ENCODE data around the gene MRPL37.

MRPL37 gene

DNA sequence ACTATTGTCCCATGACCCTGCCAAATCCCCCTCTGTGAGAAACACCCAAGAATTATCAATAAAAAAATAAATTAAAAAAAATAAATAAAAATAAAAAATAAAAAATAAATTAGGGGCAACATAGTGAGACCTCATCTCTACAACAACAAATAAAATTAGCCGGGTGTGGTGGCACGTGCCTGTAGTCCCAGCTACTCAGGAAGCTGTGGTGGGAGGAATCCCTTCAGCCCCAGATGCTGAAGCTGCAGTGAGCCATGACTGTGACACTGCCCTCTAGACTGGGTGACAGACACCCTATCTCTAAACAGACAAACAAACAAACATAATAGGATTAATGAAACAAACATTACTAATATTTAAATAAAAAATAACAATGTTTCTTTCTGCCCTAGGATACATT lies 34.3 kb downstream of the MRPL37 start:
- no peaks in the 10 kb centered on the region for H3K9me3 ChIP-seq (ENCODE audit: insufficient read depth, low read depth, low read length)
- peaks cover 34% of the 10 kb centered on the region for H3K36me3 ChIP-seq (ENCODE audit: insufficient read depth, low read depth, low read length)
- no peak overlapping the region for H3K4me3 ChIP-seq (ENCODE audit: low read length)
- no peak overlapping the region for H3K27ac ChIP-seq (ENCODE audit: low read length)
- no peaks in the 10 kb centered on the region for H3K4me1 ChIP-seq (ENCODE audit: insufficient read depth, low read length)
- no peaks in the 10 kb centered on the region for H3K27me3 ChIP-seq (ENCODE audit: insufficient read depth, low read length)
- no peak overlapping the region for H3K9ac ChIP-seq (ENCODE audit: low read depth, low read length)

DNA sequence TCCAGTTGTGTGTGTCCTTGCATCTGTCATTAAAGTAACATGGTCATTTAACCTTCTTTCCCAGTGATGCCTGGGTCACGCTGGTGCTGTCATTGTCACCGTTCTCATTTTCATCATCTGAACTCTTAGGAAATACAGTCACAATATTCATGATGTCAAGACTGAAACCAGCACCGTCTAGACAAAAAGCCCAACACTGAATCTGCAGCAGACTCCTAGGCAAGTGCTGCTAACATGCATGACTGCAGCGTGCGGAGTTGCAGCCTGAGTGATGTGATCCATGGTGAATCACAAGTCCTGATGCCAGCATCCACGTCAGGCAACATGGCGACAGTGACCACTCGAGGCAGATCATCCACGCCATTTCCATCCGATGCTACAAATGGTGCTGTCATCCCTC lies 37.6 kb downstream of the MRPL37 start:
- H3K9ac ChIP-seq (ENCODE audit: low read depth, low read length): no peak overlapping the region
- no peak overlapping the region for H3K4me3 ChIP-seq (ENCODE audit: low read length)
- H3K27me3 ChIP-seq (ENCODE audit: insufficient read depth, low read length): no peaks in the 10 kb centered on the region
- H3K9me3 ChIP-seq (ENCODE audit: insufficient read depth, low read depth, low read length): no peaks in the 10 kb centered on the region
- no peaks in the 10 kb centered on the region for H3K4me1 ChIP-seq (ENCODE audit: insufficient read depth, low read length)
- no peak overlapping the region for H3K27ac ChIP-seq (ENCODE audit: low read length)
- H3K36me3 ChIP-seq (ENCODE audit: insufficient read depth, low read depth, low read length): peaks cover 56% of the 10 kb centered on the region

DNA sequence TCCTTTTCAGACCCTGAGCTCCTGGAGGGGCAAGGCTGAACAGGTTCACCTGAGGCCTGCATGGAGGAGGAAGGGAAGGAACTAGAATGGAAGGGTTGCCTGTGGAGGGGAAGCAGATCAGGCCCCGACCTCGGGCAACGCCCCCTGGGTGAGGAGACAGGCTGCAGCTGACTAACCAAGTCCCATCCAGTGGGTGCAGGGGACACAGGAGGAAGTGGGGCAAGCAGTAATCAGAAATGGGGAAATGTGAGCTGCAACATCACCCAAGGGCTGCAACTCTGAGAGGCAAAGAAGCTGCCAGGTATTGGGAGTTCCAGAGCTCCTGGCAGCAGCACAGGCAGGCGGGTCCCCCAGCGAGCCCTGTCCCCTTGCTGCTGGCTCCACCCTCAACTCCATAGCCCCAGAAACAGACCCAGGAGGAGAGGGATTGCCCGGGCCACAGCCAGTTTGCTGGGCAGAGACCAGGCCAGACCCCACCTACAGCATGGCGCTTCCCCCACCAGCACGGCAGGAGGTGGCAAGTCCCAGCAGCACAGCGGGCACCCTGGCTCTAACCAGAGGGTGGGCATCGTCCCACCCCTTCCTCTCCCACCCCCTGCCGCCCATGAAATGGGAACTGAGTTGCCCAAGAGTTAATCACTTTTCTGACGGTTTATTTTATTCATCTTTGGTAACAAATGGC lies 38.5 kb downstream of the MRPL37 start:
- no peak overlapping the region for H3K4me3 ChIP-seq (ENCODE audit: low read length)
- H3K36me3 ChIP-seq (ENCODE audit: insufficient read depth, low read depth, low read length): peaks cover 63% of the 10 kb centered on the region
- no peaks in the 10 kb centered on the region for H3K27me3 ChIP-seq (ENCODE audit: insufficient read depth, low read length)
- H3K9ac ChIP-seq (ENCODE audit: low read depth, low read length): no peak overlapping the region
- H3K9me3 ChIP-seq (ENCODE audit: insufficient read depth, low read depth, low read length): no peaks in the 10 kb centered on the region
- H3K4me1 ChIP-seq (ENCODE audit: insufficient read depth, low read length): no peaks in the 10 kb centered on the region
- H3K27ac ChIP-seq (ENCODE audit: low read length): no peak overlapping the region

DNA sequence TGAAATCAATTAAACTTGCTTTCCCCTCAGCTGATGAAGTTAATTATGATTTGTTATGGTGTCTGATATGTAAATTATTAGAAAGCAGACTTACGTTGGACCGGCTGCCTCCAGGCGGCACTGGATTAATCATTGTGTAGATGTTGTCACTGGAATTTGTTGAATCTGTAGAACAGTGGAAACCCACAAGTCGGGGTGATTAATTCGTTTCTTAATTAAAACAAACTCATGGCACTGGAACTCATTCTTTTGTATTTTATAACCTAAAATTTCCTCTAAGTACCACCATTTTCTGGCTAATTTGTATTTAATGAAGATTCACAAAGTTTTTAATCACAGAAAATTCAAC lies 39.0 kb downstream of the MRPL37 start:
- no peak overlapping the region for H3K9ac ChIP-seq (ENCODE audit: low read depth, low read length)

GRCh38 chr1:54239631-54240031 lies 39.7 kb downstream of the MRPL37 start:
- Histone ChIP-seq H3K4me3 (ENCODE audit: low read length) (no peak overlapping the region), H3K27me3 (ENCODE audit: insufficient read depth, low read length) (no peaks in the 10 kb centered on the region), H3K9ac (ENCODE audit: low read depth, low read length) (no peak overlapping the region), H3K9me3 (ENCODE audit: insufficient read depth, low read depth, low read length) (no peaks in the 10 kb centered on the region), H3K4me1 (ENCODE audit: insufficient read depth, low read length) (no peaks in the 10 kb centered on the region), H3K36me3 (ENCODE audit: insufficient read depth, low read depth, low read length) (peaks cover 69% of the 10 kb centered on the region), H3K27ac (ENCODE audit: low read length) (no peak overlapping the region)

More for the DNA sequence above, 39.0 kb downstream of the MRPL37 start:
- H3K27ac ChIP-seq (ENCODE audit: low read length): no peak overlapping the region
- H3K9me3 ChIP-seq (ENCODE audit: insufficient read depth, low read depth, low read length): no peaks in the 10 kb centered on the region
- peaks cover 68% of the 10 kb centered on the region for H3K36me3 ChIP-seq (ENCODE audit: insufficient read depth, low read depth, low read length)
- H3K27me3 ChIP-seq (ENCODE audit: insufficient read depth, low read length): no peaks in the 10 kb centered on the region
- H3K4me1 ChIP-seq (ENCODE audit: insufficient read depth, low read length): no peaks in the 10 kb centered on the region
- no peak overlapping the region for H3K4me3 ChIP-seq (ENCODE audit: low read length)

- peaks cover 75% of the 10 kb centered on the region for H3K36me3 ChIP-seq (ENCODE audit: insufficient read depth, low read depth, low read length)
- no peaks in the 10 kb centered on the region for H3K27me3 ChIP-seq (ENCODE audit: insufficient read depth, low read length)
- H3K9ac ChIP-seq (ENCODE audit: low read depth, low read length): no peak overlapping the region
- H3K9me3 ChIP-seq (ENCODE audit: insufficient read depth, low read depth, low read length): no peaks in the 10 kb centered on the region
- H3K4me1 ChIP-seq (ENCODE audit: insufficient read depth, low read length): no peaks in the 10 kb centered on the region
- no peak overlapping the region for H3K27ac ChIP-seq (ENCODE audit: low read length)
- no peak overlapping the region for H3K4me3 ChIP-seq (ENCODE audit: low read length)
These were observed 40.9 kb downstream of the MRPL37 start for GRCh38 chr1:54240741-54241335.

DNA sequence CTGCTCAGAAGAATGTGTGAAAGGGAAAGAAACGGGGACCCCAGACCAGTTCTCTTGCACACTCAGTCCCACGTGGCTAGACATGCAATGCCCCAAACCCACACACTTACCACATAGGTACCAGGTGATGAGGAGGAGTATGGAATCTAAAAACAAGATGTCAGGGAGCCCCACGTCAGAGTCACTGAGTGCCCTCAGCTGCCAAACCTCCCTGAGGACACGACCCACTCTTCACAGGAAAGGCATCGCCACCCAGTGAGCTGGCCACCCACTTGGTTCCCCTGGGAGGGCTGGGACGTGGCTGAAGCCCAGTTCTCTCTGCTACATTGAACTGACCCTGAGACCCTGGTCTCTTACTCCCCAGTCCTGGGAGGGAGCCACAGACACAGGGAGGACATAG lies 41.4 kb downstream of the MRPL37 start:
- H3K9ac ChIP-seq (ENCODE audit: low read depth, low read length): no peak overlapping the region
- H3K27ac ChIP-seq (ENCODE audit: low read length): no peak overlapping the region
- H3K4me1 ChIP-seq (ENCODE audit: insufficient read depth, low read length): no peaks in the 10 kb centered on the region
- H3K36me3 ChIP-seq (ENCODE audit: insufficient read depth, low read depth, low read length): peaks cover 79% of the 10 kb centered on the region
- H3K27me3 ChIP-seq (ENCODE audit: insufficient read depth, low read length): no peaks in the 10 kb centered on the region
- H3K4me3 ChIP-seq (ENCODE audit: low read length): no peak overlapping the region
- no peaks in the 10 kb centered on the region for H3K9me3 ChIP-seq (ENCODE audit: insufficient read depth, low read depth, low read length)

GRCh38 chr1:54243022-54243421 lies 43.1 kb downstream of the MRPL37 start:
- Histone ChIP-seq H3K36me3 (ENCODE audit: insufficient read depth, low read depth, low read length) (peaks cover 75% of the 10 kb centered on the region), H3K9me3 (ENCODE audit: insufficient read depth, low read depth, low read length) (no peaks in the 10 kb centered on the region), H3K4me1 (ENCODE audit: insufficient read depth, low read length) (no peaks in the 10 kb centered on the region), H3K9ac (ENCODE audit: low read depth, low read length) (no peak overlapping the region), H3K27ac (ENCODE audit: low read length) (no peak overlapping the region), H3K27me3 (ENCODE audit: insufficient read depth, low read length) (no peaks in the 10 kb centered on the region), H3K4me3 (ENCODE audit: low read length) (no peak overlapping the region)

- no peaks in the 10 kb centered on the region for H3K27me3 ChIP-seq (ENCODE audit: insufficient read depth, low read length)
- H3K4me3 ChIP-seq (ENCODE audit: low read length): no peak overlapping the region
- H3K27ac ChIP-seq (ENCODE audit: low read length): no peak overlapping the region
- H3K9me3 ChIP-seq (ENCODE audit: insufficient read depth, low read depth, low read length): no peaks in the 10 kb centered on the region
- H3K4me1 ChIP-seq (ENCODE audit: insufficient read depth, low read length): no peaks in the 10 kb centered on the region
- no peak overlapping the region for H3K9ac ChIP-seq (ENCODE audit: low read depth, low read length)
- peaks cover 69% of the 10 kb centered on the region for H3K36me3 ChIP-seq (ENCODE audit: insufficient read depth, low read depth, low read length)
These were observed 44.7 kb downstream of the MRPL37 start for GRCh38 chr1:54244655-54245054.

DNA sequence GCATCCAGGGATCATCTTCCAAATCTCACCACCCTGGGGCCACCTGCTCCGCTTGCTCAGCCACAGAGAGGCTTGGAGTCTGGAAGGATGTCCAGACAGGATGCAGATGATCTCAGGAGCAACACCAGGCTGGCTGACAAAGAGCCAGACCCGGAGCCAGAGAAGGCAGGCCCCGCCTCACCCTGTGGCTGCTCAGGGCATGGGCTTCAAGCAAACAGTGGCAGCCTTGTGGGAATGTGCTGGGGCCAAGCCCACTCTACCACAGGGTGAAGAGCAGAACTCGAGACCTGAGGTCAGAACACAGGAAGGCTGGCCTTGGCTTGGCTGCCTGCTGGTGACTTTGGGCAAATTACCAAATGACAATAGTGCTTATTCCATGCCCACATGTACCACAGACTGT lies 45.5 kb downstream of the MRPL37 start:
- Histone ChIP-seq H3K4me3 (ENCODE audit: low read length) (no peak overlapping the region), H3K4me1 (ENCODE audit: insufficient read depth, low read length) (peaks cover under 1% of the 10 kb centered on the region; the same call in 1 of the 2 replicates)

GRCh38 chr1:54246116-54246721 lies 46.3 kb downstream of the MRPL37 start:
- Histone ChIP-seq H3K4me1 (ENCODE audit: insufficient read depth, low read length) (peaks cover 3% of the 10 kb centered on the region; the same call in 1 of the 2 replicates), H3K27ac (ENCODE audit: low read length) (no peak overlapping the region), H3K27me3 (ENCODE audit: insufficient read depth, low read length) (no peaks in the 10 kb centered on the region), H3K9me3 (ENCODE audit: insufficient read depth, low read depth, low read length) (no peaks in the 10 kb centered on the region), H3K9ac (ENCODE audit: low read depth, low read length) (no peak overlapping the region), H3K4me3 (ENCODE audit: low read length) (no peak overlapping the region), H3K36me3 (ENCODE audit: insufficient read depth, low read depth, low read length) (peaks cover 72% of the 10 kb centered on the region)

More for the DNA sequence above, 45.5 kb downstream of the MRPL37 start:
- peaks cover 68% of the 10 kb centered on the region for H3K36me3 ChIP-seq (ENCODE audit: insufficient read depth, low read depth, low read length)
- H3K9ac ChIP-seq (ENCODE audit: low read depth, low read length): no peak overlapping the region
- H3K9me3 ChIP-seq (ENCODE audit: insufficient read depth, low read depth, low read length): no peaks in the 10 kb centered on the region
- H3K27ac ChIP-seq (ENCODE audit: low read length): no peak overlapping the region
- H3K27me3 ChIP-seq (ENCODE audit: insufficient read depth, low read length): no peaks in the 10 kb centered on the region
